AG10803 (cell line): ENCODE measurements around the gene SRF.
A peak's percentile ranks its signal among the peaks of the same experiment; 100 is the strongest.

Source experiments
- DNase-seq: peaks from one replicate; pipeline ENCODE4 v3.0.0; 2010; ENCODE audit warnings: low read depth
- H3K4me3 ChIP-seq: 2 replicates; pipeline ENCODE4 v1.5.1; 2011; ENCODE audit warnings: mild to moderate bottlenecking, low read length, control low read depth
- TF ChIP-seq, protein P1 (sequence below): conservative IDR thresholded peaks from 2 replicates; pipeline ENCODE4 v1.5.1; 2011; ENCODE audit warnings: mild to moderate bottlenecking, low read length, control low read depth, inconsistent platforms

Gene SRF

DNA sequence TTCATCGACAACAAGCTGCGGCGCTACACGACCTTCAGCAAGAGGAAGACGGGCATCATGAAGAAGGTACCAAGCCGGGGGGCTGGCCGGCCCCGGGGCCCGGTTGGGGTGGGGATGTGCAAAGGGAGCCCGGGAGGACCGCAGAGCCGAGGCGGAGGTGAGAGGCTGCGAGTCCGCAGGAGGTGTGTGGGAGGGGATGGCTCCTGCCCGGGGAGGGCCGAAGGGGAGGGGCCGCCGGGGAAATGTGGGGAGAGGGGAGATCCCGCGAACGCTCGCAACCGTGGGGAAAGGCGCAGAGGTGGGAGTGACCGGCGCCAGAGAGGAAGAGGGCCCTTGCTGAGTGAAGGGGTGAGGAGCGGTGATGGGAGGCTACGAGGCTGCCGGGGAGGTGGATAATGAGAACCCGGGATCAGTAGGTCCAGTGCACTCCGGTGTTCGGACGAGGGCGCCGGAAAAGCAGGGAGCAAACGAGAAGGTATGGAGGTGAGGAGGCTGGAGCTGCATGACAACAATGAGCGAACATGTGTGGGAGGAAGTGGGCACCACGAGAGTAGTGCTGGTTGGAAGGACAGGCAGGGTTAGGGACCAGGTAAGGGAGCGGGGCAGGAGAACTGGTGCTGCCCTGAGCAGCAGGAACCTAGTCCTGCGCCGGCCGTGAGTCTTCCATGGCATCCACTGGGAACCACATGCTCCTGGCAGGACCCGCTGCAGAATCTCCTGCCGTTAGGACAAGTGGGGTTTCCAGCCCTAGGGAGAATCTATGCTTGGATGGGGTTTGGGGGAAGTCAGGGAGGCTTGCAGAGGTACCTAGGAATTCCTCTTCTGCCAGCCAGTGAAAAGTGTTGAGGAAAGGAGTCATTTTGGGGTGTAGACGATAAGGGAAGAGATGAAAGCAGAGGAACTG, 1.3 kb downstream of the SRF start:
- TF ChIP-seq, protein P1, sequence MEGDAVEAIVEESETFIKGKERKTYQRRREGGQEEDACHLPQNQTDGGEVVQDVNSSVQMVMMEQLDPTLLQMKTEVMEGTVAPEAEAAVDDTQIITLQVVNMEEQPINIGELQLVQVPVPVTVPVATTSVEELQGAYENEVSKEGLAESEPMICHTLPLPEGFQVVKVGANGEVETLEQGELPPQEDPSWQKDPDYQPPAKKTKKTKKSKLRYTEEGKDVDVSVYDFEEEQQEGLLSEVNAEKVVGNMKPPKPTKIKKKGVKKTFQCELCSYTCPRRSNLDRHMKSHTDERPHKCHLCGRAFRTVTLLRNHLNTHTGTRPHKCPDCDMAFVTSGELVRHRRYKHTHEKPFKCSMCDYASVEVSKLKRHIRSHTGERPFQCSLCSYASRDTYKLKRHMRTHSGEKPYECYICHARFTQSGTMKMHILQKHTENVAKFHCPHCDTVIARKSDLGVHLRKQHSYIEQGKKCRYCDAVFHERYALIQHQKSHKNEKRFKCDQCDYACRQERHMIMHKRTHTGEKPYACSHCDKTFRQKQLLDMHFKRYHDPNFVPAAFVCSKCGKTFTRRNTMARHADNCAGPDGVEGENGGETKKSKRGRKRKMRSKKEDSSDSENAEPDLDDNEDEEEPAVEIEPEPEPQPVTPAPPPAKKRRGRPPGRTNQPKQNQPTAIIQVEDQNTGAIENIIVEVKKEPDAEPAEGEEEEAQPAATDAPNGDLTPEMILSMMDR, result no peak
- DNase-seq, result no peak
- H3K4me3 ChIP-seq, result peak overlapping the region; percentile 98

DNA sequence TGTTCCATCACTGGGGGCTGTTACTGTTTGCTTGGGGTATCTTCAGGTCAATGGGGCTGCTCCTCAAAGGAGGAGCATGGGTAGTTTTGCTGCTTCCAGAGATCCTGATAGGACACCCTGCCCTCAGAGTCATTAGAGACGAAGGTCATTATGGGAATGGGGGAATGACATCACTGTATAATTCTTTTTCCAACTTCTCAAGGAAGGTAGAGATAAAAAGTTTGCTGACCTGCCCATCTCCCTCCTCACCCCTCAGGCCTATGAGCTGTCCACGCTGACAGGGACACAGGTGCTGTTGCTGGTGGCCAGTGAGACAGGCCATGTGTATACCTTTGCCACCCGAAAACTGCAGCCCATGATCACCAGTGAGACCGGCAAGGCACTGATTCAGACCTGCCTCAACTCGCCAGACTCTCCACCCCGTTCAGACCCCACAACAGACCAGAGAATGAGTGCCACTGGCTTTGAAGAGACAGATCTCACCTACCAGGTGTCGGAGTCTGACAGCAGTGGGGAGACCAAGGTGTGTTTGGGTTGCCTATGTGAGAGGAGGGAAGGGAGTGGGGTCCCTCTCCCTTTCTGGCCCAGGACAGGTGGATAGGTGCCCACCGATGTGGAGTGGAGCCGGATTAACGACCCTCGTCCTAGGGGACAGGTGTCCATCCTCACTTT, 2.7 kb downstream of the SRF start:
- TF ChIP-seq, protein P1, result no peak
- no peak for DNase-seq
- H3K4me3 ChIP-seq, result peak overlapping the region; percentile 98

DNA sequence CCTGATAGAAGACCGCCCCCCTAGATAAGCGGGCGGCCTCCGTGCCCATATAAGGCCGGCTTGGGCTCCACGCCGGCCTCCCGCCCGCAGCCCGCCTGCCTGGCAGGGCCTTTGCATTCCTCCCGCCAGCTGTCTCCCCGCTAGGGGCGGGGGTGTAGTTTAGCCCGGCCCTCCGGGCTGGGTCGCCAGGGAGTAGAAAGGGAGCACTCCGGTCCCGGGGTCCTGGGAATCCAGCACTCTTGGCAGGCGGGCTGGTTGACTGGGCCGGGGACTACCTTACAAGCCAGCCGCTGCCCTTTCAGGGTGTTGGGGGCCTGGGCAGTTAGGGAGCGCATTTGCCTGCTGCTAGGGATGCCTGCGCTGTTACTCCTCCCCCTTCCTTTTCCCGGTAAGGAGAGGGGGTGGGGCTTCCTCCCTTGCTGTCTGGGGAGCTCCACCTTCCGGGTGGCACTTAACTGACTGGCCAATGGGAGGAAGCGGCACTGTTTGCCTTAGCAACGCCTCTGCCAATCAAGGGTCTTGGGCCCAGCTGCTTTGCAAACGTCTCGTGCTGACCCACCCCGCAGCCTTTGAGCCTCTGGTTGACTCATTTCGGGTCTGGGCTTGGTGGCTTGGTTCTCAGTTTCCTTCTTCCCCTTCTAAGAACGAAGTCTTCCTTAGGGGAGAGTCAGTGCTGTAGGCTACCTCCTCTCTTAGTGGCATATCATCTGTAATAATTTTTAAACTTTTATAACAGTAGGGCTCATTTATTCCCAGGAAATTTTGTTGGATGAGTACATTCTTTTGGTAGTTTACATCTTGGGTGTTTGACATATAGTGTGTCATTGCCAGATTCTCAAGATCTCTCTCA, 3.4 kb downstream of the SRF start:
- peak; percentile 99 for DNase-seq
- TF ChIP-seq, protein P1, result 0 out of 2 replicates have a peak, but pooled peaks have one; percentile 5
- peak overlapping the region; percentile 98 for H3K4me3 ChIP-seq

DNA sequence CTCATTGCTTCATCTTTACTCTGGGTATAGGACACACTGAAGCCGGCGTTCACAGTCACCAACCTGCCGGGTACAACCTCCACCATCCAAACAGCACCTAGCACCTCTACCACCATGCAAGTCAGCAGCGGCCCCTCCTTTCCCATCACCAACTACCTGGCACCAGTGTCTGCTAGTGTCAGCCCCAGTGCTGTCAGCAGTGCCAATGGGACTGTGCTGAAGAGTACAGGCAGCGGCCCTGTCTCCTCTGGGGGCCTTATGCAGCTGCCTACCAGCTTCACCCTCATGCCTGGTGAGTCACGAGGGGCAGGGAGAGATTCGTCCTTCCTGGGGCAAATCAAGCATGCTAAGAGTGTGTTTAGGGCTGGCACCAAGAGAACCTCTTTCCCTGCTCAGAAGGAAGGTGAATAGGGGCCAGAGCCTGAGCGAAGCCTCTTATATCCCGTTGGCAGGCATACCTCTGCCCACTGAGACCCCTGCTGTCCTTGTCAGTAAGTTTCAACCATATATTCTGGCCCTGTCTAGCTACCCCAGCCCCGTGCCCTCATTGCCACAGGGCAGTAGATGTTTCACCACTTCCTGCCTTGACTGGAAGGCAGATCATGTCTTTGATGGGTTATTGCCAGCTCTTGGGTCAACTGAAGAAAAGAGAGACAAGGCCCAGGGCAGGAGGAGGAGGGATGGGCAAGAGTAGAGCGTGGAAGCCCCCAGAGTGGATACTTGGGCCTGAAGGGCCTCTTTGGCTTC, 4.8 kb downstream of the SRF start:
- H3K4me3 ChIP-seq, result no peak overlapping the region
- DNase-seq, result peak; percentile 35
- TF ChIP-seq, protein P1, result no peak

DNA sequence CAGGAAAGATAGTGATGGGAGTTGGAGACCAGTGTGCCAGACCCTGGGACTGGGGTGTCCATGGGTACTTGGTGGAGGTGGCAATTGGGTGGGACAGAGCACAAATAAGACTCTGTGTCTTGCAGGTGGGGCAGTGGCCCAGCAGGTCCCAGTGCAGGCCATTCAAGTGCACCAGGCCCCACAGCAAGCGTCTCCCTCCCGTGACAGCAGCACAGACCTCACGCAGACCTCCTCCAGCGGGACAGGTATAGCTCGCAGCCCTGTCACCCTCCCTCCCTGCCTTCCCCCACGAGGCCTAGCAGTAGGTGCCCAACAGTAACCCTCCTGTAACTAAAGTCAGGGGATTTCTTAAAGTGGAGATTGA, 5.3 kb downstream of the SRF start:
- DNase-seq, result no peak
- H3K4me3 ChIP-seq, result no peak overlapping the region

DNA sequence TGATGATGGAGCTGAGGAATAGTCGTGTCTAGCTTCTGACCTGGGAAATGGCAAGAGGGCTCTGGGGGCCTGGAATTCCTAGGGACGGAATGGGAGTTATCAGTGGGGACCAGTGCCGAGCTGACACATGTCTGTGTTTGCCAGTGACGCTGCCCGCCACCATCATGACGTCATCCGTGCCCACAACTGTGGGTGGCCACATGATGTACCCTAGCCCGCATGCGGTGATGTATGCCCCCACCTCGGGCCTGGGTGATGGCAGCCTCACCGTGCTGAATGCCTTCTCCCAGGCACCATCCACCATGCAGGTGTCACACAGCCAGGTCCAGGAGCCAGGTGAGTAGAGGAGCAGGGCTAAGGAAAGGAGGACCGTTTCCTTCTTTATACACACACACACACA, 7.1 kb downstream of the SRF start:
- no peak overlapping the region for H3K4me3 ChIP-seq
- no peak for DNase-seq
- TF ChIP-seq, protein P1, result no peak

More for the DNA sequence above, 5.3 kb downstream of the SRF start:
- TF ChIP-seq, protein P1, result no peak
